Mucosa of gallbladder (tissue), 1 donor: ENCODE results near the gene PTS. TPM values are rescaled to one million over a fixed set of nuclear protein-coding genes. Genes with fewer than 3 reads are reported as not detected.
A peak's percentile ranks its signal among the peaks of the same experiment; 100 is the strongest.

Experiments
- DNase-seq: peaks from one replicate; pipeline ENCODE4 v3.0.0-alpha.2; 2020; ENCODE audit warnings: low spot score
- total RNA-seq: library from RNA; stranded (reverse); gene quantifications from one replicate; pipeline ENCODE4 v1.2.1, GENCODE V29; 2021
- donor health status: DM: no; HTN: no; CAD: no.

PTS gene
- total RNA-seq, 1 donor from 2014 or later, result 39.9 TPM

DNA sequence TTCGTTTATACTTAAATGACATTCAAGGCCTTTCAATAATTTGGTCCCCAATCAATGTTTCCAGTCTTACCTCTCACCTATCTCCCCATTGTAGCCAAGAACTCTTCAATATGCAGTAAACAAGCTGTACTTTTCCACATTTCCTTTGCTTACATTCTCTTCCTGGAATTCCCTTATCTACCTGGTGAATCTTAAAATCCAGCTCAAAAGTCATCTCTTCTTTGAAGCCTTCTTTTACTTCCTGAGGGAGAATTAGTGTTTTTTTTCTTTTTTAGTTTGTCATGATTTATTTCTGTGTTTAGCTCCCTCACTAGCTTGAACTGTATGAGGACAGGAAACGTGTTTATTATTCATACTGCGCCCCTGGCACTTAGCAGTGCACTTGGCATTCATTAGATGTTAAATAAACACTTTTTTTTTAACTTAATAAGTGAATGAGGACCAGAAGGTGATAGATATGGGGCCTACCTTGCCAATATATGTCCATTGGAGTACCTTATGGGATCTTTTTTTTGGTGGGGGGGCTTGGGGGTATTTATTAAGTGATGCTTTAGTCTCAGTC lies 4.9 kb upstream of the PTS start:
- no peak for DNase-seq

GRCh38 chr11:112222303-112222702 lies 3.9 kb upstream of the PTS start:
- no peak for DNase-seq

GRCh38 chr11:112223121-112223520 lies 3.1 kb upstream of the PTS start:
- DNase-seq, result no peak

GRCh38 chr11:112223754-112224532 lies 2.3 kb upstream of the PTS start:
- DNase-seq, result no peak

- peak; percentile 24 for DNase-seq
Measured at GRCh38 chr11:112225753-112226061, 521 bp upstream of the PTS start.

- no peak for DNase-seq
Measured at GRCh38 chr11:112226831-112227401, 688 bp downstream of the PTS start.

GRCh38 chr11:112227471-112227870 lies 1.2 kb downstream of the PTS start:
- no peak for DNase-seq

- DNase-seq, result no peak
Measured at GRCh38 chr11:112228706-112229105, 2.5 kb downstream of the PTS start.

GRCh38 chr11:112229159-112229558 lies 2.9 kb downstream of the PTS start:
- no peak for DNase-seq

DNA sequence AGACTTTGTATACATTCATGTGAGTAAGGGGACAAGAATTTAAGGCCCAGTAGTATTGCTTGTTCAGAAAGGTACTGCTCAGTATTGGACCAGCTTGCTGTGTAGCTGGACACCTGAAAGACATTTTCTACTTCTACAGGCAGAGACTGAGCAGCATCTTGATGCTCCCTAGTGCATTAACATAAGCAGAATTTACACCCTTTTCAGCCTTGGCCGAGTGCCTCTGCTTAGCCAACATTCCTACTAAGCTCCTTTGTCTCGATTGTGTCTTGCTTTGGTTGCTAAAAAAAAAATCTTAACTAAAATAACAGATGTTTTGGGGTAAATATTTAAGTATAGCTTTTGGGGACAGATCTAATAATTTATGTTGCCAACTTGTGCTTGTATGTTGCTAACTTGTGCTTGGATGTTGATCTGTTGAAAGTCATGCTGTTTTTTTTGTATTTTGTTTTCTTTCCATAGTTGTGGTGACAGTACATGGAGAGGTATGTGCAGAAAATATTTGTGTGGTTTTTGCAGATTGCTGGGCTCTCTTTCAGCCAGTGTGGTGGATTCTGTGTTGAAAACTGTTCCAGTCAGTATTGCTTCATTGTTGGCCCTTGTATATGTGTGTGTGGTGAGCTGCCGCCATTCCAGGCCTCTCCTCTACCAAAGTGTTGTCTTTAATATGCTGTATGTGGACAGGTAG lies 3.7 kb downstream of the PTS start:
- DNase-seq, result no peak

- no peak for DNase-seq
Measured at GRCh38 chr11:112231952-112232351, 5.7 kb downstream of the PTS start.

DNA sequence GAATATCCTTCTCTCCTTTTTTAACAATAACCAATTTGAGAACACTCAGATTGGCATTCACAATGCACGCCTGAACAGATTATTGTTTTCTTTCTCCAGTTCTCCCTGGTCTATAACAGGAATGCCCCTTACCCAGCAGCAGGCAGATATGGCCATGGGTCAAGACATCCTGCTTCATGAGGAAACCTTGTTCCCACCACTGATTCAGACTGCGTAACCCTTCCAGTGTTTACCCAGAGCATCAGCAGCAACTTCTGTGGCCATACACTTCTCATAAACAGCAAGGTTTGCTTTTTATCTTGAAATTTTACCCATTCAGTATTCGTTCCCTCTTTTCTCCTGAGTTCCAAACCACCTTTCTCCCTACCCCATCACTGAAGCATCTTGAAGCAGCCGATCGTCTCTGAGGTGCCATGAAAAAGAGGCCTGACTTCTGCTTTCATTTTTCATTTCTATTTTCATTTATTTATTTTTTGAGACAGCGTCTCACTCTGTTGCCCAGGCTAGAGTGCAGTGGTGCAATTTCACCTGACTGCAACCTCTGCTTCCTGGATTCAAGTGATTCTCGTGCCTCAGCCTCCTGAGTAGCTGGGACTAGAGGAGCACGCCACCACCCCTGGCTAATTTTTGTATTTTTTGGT lies 9.6 kb downstream of the PTS start:
- DNase-seq, result no peak

- no peak for DNase-seq
Measured at GRCh38 chr11:112237451-112237850, 11.2 kb downstream of the PTS start.

- DNase-seq, result no peak
Measured at GRCh38 chr11:112238041-112238440, 11.8 kb downstream of the PTS start.

- no peak for DNase-seq
Measured at GRCh38 chr11:112241486-112241885, 15.3 kb downstream of the PTS start.

GRCh38 chr11:112247201-112247600 lies 21.0 kb downstream of the PTS start:
- no peak for DNase-seq

DNA sequence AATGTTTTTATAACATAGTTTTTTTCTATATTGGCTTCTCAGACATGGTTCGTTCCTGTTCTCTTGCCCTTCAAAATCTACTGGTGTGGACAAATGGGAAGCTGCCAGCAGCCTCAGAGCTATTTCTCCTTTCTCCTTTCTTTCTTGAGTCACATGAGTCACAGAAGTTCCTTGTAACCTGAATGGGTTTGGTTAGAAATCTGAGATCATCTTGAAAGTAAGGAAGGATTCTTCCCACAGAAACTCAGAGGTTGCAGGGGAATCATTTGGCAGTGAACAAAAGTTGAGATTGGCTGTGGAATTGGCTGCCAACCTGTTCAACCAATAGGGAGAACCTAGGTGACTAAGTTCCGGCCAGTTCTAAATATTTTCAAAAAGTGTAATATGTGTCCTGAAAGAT lies 22.0 kb downstream of the PTS start:
- no peak for DNase-seq

GRCh38 chr11:112249871-112250610 lies 23.8 kb downstream of the PTS start:
- DNase-seq, result no peak

DNA sequence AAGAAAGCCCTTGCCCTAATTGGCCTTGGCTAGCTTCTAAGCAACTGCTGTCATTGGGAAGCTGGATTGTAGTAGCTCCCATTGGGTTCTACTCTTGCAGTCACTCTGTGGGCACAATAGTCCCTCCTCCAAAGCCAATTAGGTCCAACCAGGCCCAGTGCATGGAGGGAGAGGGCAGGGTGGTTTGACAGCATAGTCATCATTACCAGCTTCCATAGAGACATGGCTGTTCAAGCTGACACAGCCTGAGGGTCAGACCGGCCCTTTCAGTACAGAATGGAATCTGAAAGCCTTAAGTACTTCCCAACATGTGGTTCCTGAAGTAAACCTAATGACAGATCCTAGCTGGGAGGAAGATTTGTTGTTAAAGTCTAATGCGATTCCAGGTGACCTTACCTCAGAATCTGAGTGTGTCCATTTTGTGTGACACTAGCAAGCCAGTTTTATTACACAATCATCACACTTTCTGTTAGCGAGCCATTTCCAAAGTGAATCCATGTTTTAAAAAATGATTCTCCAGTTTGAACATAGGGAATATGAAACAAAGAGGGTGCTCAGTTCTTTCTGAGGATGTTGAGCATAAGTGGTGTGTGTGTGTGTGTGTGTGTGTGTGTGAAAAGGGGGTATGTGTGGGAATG lies 27.5 kb downstream of the PTS start:
- no peak for DNase-seq

GRCh38 chr11:112255067-112255720 lies 29.0 kb downstream of the PTS start:
- peak; percentile 54 for DNase-seq

GRCh38 chr11:112260490-112260889 lies 34.3 kb downstream of the PTS start, which contains the start of gene PLET1:
TSS of gene PLET1 (minus strand) at chr11:112260860. CDS start at chr11:112260589, 271 bp downstream.
- DNase-seq, result no peak
